H1 (cell line): ENCODE measurements around the gene RBM46. TPM values are rescaled to one million over a fixed set of nuclear protein-coding genes. Genes with fewer than 3 reads are reported as not detected.

Experiments
- CTCF ChIA-PET: fragments of 300-600 bp; sonication (Branson Sonifier 250); formaldehyde crosslinking; loops from one replicate; lab custom pipeline; 2021; ENCODE audit not compliant: partially characterized antibody; lab: Charles Lee
- POLR2A ChIA-PET: fragments of 300-600 bp; sonication (Branson Sonifier 250); formaldehyde crosslinking; loops from one replicate; lab custom pipeline; 2021; ENCODE audit warnings: inconsistent platforms; ENCODE audit not compliant: partially characterized antibody; lab: Charles Lee
- DNase-seq, 2 experiments: peaks; one replicate each; pipeline versions ENCODE4 v3.0.0 to v3.0.0-alpha.2; 2010 to 2022; ENCODE audit warnings: low spot score in 2 of 2, low read depth in 1 of 2, mixed read lengths in 1 of 2
- FAIRE-seq: peaks from 2 replicates; lab custom pipeline; 2011; peaks lifted over from hg19 to GRCh38; lab: Jason Lieb, UNC
- H2AFZ ChIP-seq: 2 replicates; pipeline ENCODE4 v1.8.1; 2012; ENCODE audit warnings: low read length, inconsistent platforms
- H2AK5ac ChIP-seq: 2 replicates; pipeline ENCODE4 v1.6.1; 2013; ENCODE audit warnings: low read depth, low read length
- H2BK120ac ChIP-seq: replicated peaks from 2 replicates; pipeline ENCODE3; 2013; ENCODE audit warnings: low read depth, low read length, inconsistent platforms
- H2BK12ac ChIP-seq: 2 replicates; pipeline ENCODE4 v1.6.1; 2013; ENCODE audit warnings: low read depth, low read length
- H2BK15ac ChIP-seq: 2 replicates; pipeline ENCODE4 v1.6.1; 2013; ENCODE audit warnings: low read length
- H2BK20ac ChIP-seq: 2 replicates; pipeline ENCODE4 v1.6.1; 2013; ENCODE audit warnings: low read length
- H2BK5ac ChIP-seq: 2 replicates; pipeline ENCODE4 v1.6.1; 2013; ENCODE audit warnings: low read depth, low read length
- H3K14ac ChIP-seq: 2 replicates; pipeline ENCODE4 v1.6.1; 2013; ENCODE audit warnings: inconsistent platforms; ENCODE audit not compliant: insufficient read length
- H3K18ac ChIP-seq: 2 replicates; pipeline ENCODE4 v1.6.1; 2013; ENCODE audit warnings: low read length; ENCODE audit errors: extremely low read depth
- H3K23ac ChIP-seq: 2 replicates; pipeline ENCODE4 v1.6.1; 2013; ENCODE audit warnings: inconsistent platforms; ENCODE audit not compliant: insufficient read length
- H3K23me2 ChIP-seq: 2 replicates; pipeline ENCODE4 v1.6.1; 2013; ENCODE audit warnings: low read depth, low read length
- H3K27ac ChIP-seq: 2 replicates; pipeline ENCODE4 v1.6.1; 2011; ENCODE audit warnings: low read depth, low read length, inconsistent platforms
- H3K27me3 ChIP-seq, 4 experiments: replicated peaks in 1 of 4; 1 replicate in 1 of 4; 2 replicates in 3 of 4; pipeline versions ENCODE4 v1.6.1 to v1.8.1; 2011 to 2013; ENCODE audit warnings: low read length in 3 of 4, mild to moderate bottlenecking in 3 of 4, inconsistent platforms in 2 of 4, mixed read lengths in 2 of 4, moderate library complexity in 1 of 4; ENCODE audit not compliant: control insufficient read depth in 3 of 4, insufficient read depth in 3 of 4; ENCODE audit errors: extremely low read depth in 1 of 4
- H3K36me3 ChIP-seq, 4 experiments: 2 replicates each; pipeline versions ENCODE4 v1.6.1 to v1.8.1; 2011 to 2013; ENCODE audit warnings: mild to moderate bottlenecking in 4 of 4, low read length in 3 of 4, moderate library complexity in 2 of 4, control low read depth in 1 of 4, inconsistent platforms in 1 of 4; ENCODE audit not compliant: insufficient read depth in 4 of 4, control insufficient read depth in 2 of 4
- H3K4ac ChIP-seq: replicated peaks from 2 replicates; pipeline ENCODE3; 2013; ENCODE audit warnings: low read length, low read depth, mixed read lengths, inconsistent platforms; ENCODE audit not compliant: insufficient read length
- H3K4me1 ChIP-seq, 4 experiments: replicated peaks in 1 of 4; 1 replicate in 1 of 4; 2 replicates in 3 of 4; pipeline versions ENCODE4 v1.6.1 to v1.8.1; 2011 to 2013; ENCODE audit warnings: low read length in 3 of 4, inconsistent platforms in 2 of 4, mixed read lengths in 1 of 4; ENCODE audit not compliant: insufficient read depth in 4 of 4, control insufficient read depth in 3 of 4
- H3K4me2 ChIP-seq, 2 experiments: 2 replicates each; pipeline versions ENCODE4 v1.6.1 to v1.8.1; 2011 to 2013; ENCODE audit warnings: low read depth in 2 of 2, low read length in 2 of 2, control low read depth in 1 of 2, inconsistent platforms in 1 of 2, mild to moderate bottlenecking in 1 of 2; ENCODE audit not compliant: insufficient read depth in 1 of 2
- H3K4me3 ChIP-seq, 4 experiments: fragments of 200-600, 300-600 bp in 1 of 4; sonication (generic), shearing (Covaris generic), sonication (Bioruptor Twin) in 1 of 4; 2 replicates each; pipeline versions ENCODE4 v1.5.1 to v1.8.1; 2011 to 2016; ENCODE audit warnings: low read length in 4 of 4, low read depth in 3 of 4, control low read depth in 2 of 4, inconsistent platforms in 2 of 4, mild to moderate bottlenecking in 2 of 4, mixed read lengths in 1 of 4, moderate library complexity in 1 of 4; ENCODE audit not compliant: insufficient read depth in 2 of 4; ENCODE audit errors: extremely low read depth in 1 of 4
- H3K56ac ChIP-seq: replicated peaks from 2 replicates; pipeline ENCODE3; 2013; ENCODE audit warnings: low read depth, mild to moderate bottlenecking, mixed read lengths, low read length, inconsistent platforms; ENCODE audit not compliant: insufficient read length
- H3K79me1 ChIP-seq: 2 replicates; pipeline ENCODE4 v1.6.1; 2013; ENCODE audit warnings: low read depth, low read length, control low read depth
- H3K79me2 ChIP-seq, 2 experiments: 2 replicates each; pipeline versions ENCODE4 v1.6.1 to v1.8.1; 2012 to 2013; ENCODE audit warnings: low read length in 2 of 2, mild to moderate bottlenecking in 2 of 2, inconsistent platforms in 1 of 2; ENCODE audit not compliant: insufficient read depth in 2 of 2, control insufficient read depth in 1 of 2
- H3K9ac ChIP-seq, 4 experiments: replicated peaks in 1 of 4; 1 replicate in 1 of 4; 2 replicates in 3 of 4; pipeline versions ENCODE4 v1.6.1 to v1.8.1; 2011 to 2013; ENCODE audit warnings: low read depth in 3 of 4, low read length in 3 of 4, control low read depth in 2 of 4, mild to moderate bottlenecking in 2 of 4, moderate library complexity in 2 of 4, inconsistent platforms in 1 of 4; ENCODE audit errors: extremely low read depth in 1 of 4
- H3K9me3 ChIP-seq, 2 experiments: 2 replicates each; pipeline versions ENCODE4 v1.6.1 to v1.8.1; 2012 to 2013; ENCODE audit warnings: mild to moderate bottlenecking in 2 of 2, moderate library complexity in 2 of 2, control low read depth in 1 of 2, inconsistent platforms in 1 of 2, low read depth in 1 of 2, low read length in 1 of 2, mixed read lengths in 1 of 2; ENCODE audit not compliant: insufficient read depth in 2 of 2
- H4K20me1 ChIP-seq, 2 experiments: replicated peaks in 1 of 2; 2 replicates each; pipeline versions ENCODE3 to v1.8.1; 2011 to 2013; ENCODE audit warnings: inconsistent platforms in 2 of 2, low read length in 2 of 2, mild to moderate bottlenecking in 1 of 2; ENCODE audit not compliant: insufficient read depth in 2 of 2, control insufficient read depth in 1 of 2
- H4K5ac ChIP-seq: 2 replicates; pipeline ENCODE4 v1.6.1; 2013; ENCODE audit warnings: low read length, low read depth, mixed read lengths, inconsistent platforms; ENCODE audit not compliant: insufficient read length
- H4K8ac ChIP-seq: 2 replicates; pipeline ENCODE4 v1.8.0; 2013; ENCODE audit warnings: mild to moderate bottlenecking, moderate library complexity, low read length, inconsistent platforms; ENCODE audit not compliant: insufficient read depth; ENCODE audit errors: extremely low read depth
- H4K91ac ChIP-seq: replicated peaks from 2 replicates; pipeline ENCODE3; 2013; ENCODE audit warnings: low read length, mixed read lengths, inconsistent platforms; ENCODE audit not compliant: insufficient read length
- CEBPB ChIP-seq: IDR thresholded peaks from 2 replicates; pipeline ENCODE4 v1.6.1; 2012; ENCODE audit warnings: low read depth, low read length
- CHD2 ChIP-seq: IDR thresholded peaks from 2 replicates; pipeline ENCODE4 v1.6.1; 2012; ENCODE audit warnings: low read length, improper control_type of control experiment
- CTCF ChIP-seq, 3 experiments: IDR thresholded peaks; 1 replicate in 2 of 3; 2 replicates in 1 of 3; pipeline versions ENCODE4 v1.5.1 to v1.6.1; 2011; ENCODE audit warnings: low read length in 3 of 3, mild to moderate bottlenecking in 3 of 3, inconsistent platforms in 2 of 3, low read depth in 1 of 3, moderate library complexity in 1 of 3; ENCODE audit not compliant: insufficient read depth in 1 of 3; ENCODE audit errors: control extremely low read depth in 1 of 3
- EGR1 ChIP-seq: IDR thresholded peaks from 2 replicates; pipeline ENCODE4 v1.6.1; 2011; ENCODE audit warnings: low read depth, low read length, borderline replicate concordance
- FOSL1 ChIP-seq: IDR thresholded peaks from 2 replicates; pipeline ENCODE4 v1.6.1; 2011; ENCODE audit warnings: mild to moderate bottlenecking, low read depth, low read length, moderate library complexity; ENCODE audit not compliant: insufficient read depth
- GABPA ChIP-seq: IDR thresholded peaks from 2 replicates; pipeline ENCODE4 v1.6.1; 2011; ENCODE audit warnings: mild to moderate bottlenecking, low read length, moderate library complexity, borderline replicate concordance; ENCODE audit not compliant: insufficient read depth
- NRF1 ChIP-seq: IDR thresholded peaks from 2 replicates; pipeline ENCODE4 v1.6.1; 2011; ENCODE audit warnings: mild to moderate bottlenecking, low read depth, low read length, improper control_type of control experiment
- PHF8 ChIP-seq: fragments of 200-600 bp; sonication (generic); conservative IDR thresholded peaks from 2 replicates; pipeline ENCODE4 v1.7.1; 2012; ENCODE audit warnings: low read depth, mild to moderate bottlenecking, inconsistent platforms, low read length, moderate library complexity
- POLR2AphosphoS5 ChIP-seq: IDR thresholded peaks from 2 replicates; pipeline ENCODE4 v1.6.1; 2011; ENCODE audit warnings: low read depth, low read length
- RAD21 ChIP-seq, 2 experiments: IDR thresholded peaks in 1 of 2; conservative IDR thresholded peaks in 1 of 2; 2 replicates each; pipeline ENCODE4 v1.6.1; 2011; ENCODE audit warnings: low read depth in 2 of 2, low read length in 2 of 2, improper control_type of control experiment in 1 of 2, inconsistent platforms in 1 of 2, mild to moderate bottlenecking in 1 of 2, moderate library complexity in 1 of 2
- RFX5 ChIP-seq: IDR thresholded peaks from 2 replicates; pipeline ENCODE4 v1.6.1; 2011; ENCODE audit warnings: low read depth, low read length, improper control_type of control experiment, borderline replicate concordance
- SIRT6 ChIP-seq: IDR thresholded peaks from one replicate; pipeline ENCODE4 v1.7.1; 2012; ENCODE audit warnings: low read length, inconsistent platforms
- polyA plus RNA-seq, 7 experiments: library from polyadenylated mRNA; depleted of rRNA in 3 of 7; stranded (reverse) in 5 of 7; unstranded in 2 of 7; fragments of >200 nt in 5 of 7; fragments of 200-250 nt in 2 of 7; gene quantifications; 1 replicate in 5 of 7; 2 replicates in 1 of 7; 4 replicates in 1 of 7; pipeline versions ENCODE4 v1.2.1 to v1.2.3, GENCODE V29; 2011 to 2013; ENCODE audit warnings: missing spikeins in 2 of 7, mixed read lengths in 2 of 7
- total RNA-seq: library from RNA; stranded (reverse); fragmentation: NEBNext Ultra II Directional; extraction: Animal tissue kit (Norgen Biotek cat#: 25700); gene quantifications from 2 replicates; pipeline ENCODE4 v1.2.1, GENCODE V29; 2021

RBM46 gene
- total and polyA plus RNA-seq, 2 of the 8 experiments (the other 6 are each of a cell fraction or from before 2014, with no cell fraction given): 0.12 to 0.54 TPM

- Histone ChIP-seq H3K9ac (no peak overlapping the region), H3K56ac (no peak overlapping the region), H3K9me3 (no peaks in the 10 kb centered on the region), H4K91ac (no peak overlapping the region), H3K27me3 (peaks cover 0 to 26% (median 17%) of the 10 kb centered on the region in 4 experiments; a peak in 6 of 7 replicates), H3K36me3 (no peaks in the 10 kb centered on the region), H3K23ac (no peak overlapping the region), H3K18ac (no peak overlapping the region), H2BK12ac (no peak overlapping the region), H2BK15ac (no peak overlapping the region), H3K4ac (no peak overlapping the region), H4K5ac (no peak overlapping the region), H3K79me1 (no peaks in the 10 kb centered on the region), H2BK5ac (no peak overlapping the region), H2AFZ (no peak overlapping the region), H3K79me2 (no peaks in the 10 kb centered on the region), H3K4me3 (no peak overlapping the region), H4K20me1 (no peaks in the 10 kb centered on the region), H3K14ac (no peak overlapping the region), H3K4me1 (peaks cover 8 to 27% (median 19%) of the 10 kb centered on the region in 4 experiments), H4K8ac (no peak overlapping the region), H2BK20ac (no peak overlapping the region), H2BK120ac (no peak overlapping the region), H2AK5ac (no peak overlapping the region), H3K23me2 (peaks cover 16% of the 10 kb centered on the region), H3K4me2 (peak overlapping the region in 1 of 2 experiments; percentile 33; a peak in 1 of 4 replicates), H3K27ac (no peak overlapping the region)
- TF ChIP-seq GABPA (no peak), POLR2AphosphoS5 (no peak), RAD21 (IDR thresholded peaks at IDR 0.05 in 1 of 2, conservative IDR thresholded peaks at IDR 0.05 in 1 of 2; ENCODE audit: low read depth in 2 of 2, low read length in 2 of 2) (no peak), CTCF (IDR thresholded peaks at IDR 0.05; ENCODE audit: control extremely low read depth in 1 of 3, insufficient read depth in 1 of 3, low read depth in 1 of 3, low read length in 3 of 3) (no peak), NRF1 (no peak), FOSL1 (no peak), CHD2 (no peak), EGR1 (no peak), RFX5 (no peak), PHF8 (no peak), CEBPB (no peak), SIRT6 (no peak)
- FAIRE-seq (no peak), DNase-seq (no peak)
- POLR2A ChIA-PET: interaction anchor here (0.8 to 8.3 kb wide), 2 partner anchors 9 to 17 kb away, joined by 3 to 80 read pairs; no protein-coding TSS in a partner anchor
- CTCF ChIA-PET: interaction anchor here (1.1 to 3.2 kb wide), 6 partner anchors 17 to 180 kb away, joined by 3 to 14 read pairs (median 4); no protein-coding TSS in a partner anchor
These were observed 42.0 kb upstream of the RBM46 start for GRCh38 chr4:154739111-154739510.
